HepG2 (cell line): ENCODE results near the gene COPS8. TPM values are rescaled to one million over a fixed set of nuclear protein-coding genes. Genes with fewer than 3 reads are reported as not detected.

ENCODE experiments used
- ATAC-seq: fragments of 200-7000 bp; cut with Tn5 transposase; 3 replicates; pipeline ENCODE4 v1.9.1; 2020; ENCODE audit warnings: mild to moderate bottlenecking, moderate library complexity
- BruUV-seq: library from RNA; stranded (reverse); fragments of 400-500 nt; replicated peaks from 2 replicates; lab custom pipeline; 2021; lab: Mats Ljungman, UMichigan
- CTCF ChIA-PET: fragments of 300-600 bp; formaldehyde crosslinking; extraction: SDS; loops from one replicate; lab custom pipeline; 2021; ENCODE audit warnings: low total read pairs, inconsistent platforms, low intra/inter-chr PET ratio; lab: Yijun Ruan, JAX
- POLR2A ChIA-PET: fragments of 350-600 bp; sonication (Branson Sonifier 250); formaldehyde crosslinking; loops from one replicate; lab custom pipeline; 2020; ENCODE audit warnings: antibody characterized with exemption, inconsistent platforms; lab: Yijun Ruan, JAX
- DNase-seq: peaks from one replicate; pipeline ENCODE4 v3.0.0-alpha.2; 2015; ENCODE audit warnings: low spot score
- FAIRE-seq: peaks from 3 replicates; lab custom pipeline; 2011; peaks lifted over from hg19 to GRCh38; lab: Jason Lieb, UNC
- H2AFZ ChIP-seq: one replicate; pipeline ENCODE4 v1.6.1; 2011; ENCODE audit warnings: low read length, inconsistent platforms
- H3K27ac ChIP-seq: fragments of 300-600 bp; 3 replicates; pipeline ENCODE4 v1.8.0; 2011; ENCODE audit warnings: mixed run types, mild to moderate bottlenecking, mixed read lengths, low read length, inconsistent platforms; ENCODE audit not compliant: insufficient read depth; ENCODE audit errors: extremely low read length
- H3K27me3 ChIP-seq, 2 experiments: fragments of 200-600 bp in 1 of 2; 2 replicates in 1 of 2; 3 replicates in 1 of 2; pipeline versions ENCODE4 v1.6.0 to v1.8.0; 2011; ENCODE audit warnings: low read length in 2 of 2, mild to moderate bottlenecking in 2 of 2, moderate library complexity in 2 of 2, inconsistent platforms in 1 of 2; ENCODE audit not compliant: insufficient read depth in 2 of 2, control insufficient read depth in 1 of 2
- H3K36me3 ChIP-seq, 2 experiments: fragments of 200-600 bp in 1 of 2; replicated peaks in 1 of 2; 2 replicates in 1 of 2; 3 replicates in 1 of 2; pipeline versions ENCODE4 v1.5.1 to v1.8.0; 2011; ENCODE audit warnings: low read length in 2 of 2, inconsistent platforms in 1 of 2; ENCODE audit not compliant: insufficient read depth in 2 of 2, control insufficient read depth in 1 of 2
- H3K4me1 ChIP-seq: 2 replicates; pipeline ENCODE4 v1.5.1; 2012; ENCODE audit warnings: low read length, inconsistent platforms; ENCODE audit not compliant: insufficient read depth
- H3K4me2 ChIP-seq: 2 replicates; pipeline ENCODE4 v1.6.0; 2011; ENCODE audit warnings: low read depth, low read length, inconsistent platforms
- H3K4me3 ChIP-seq, 3 experiments: fragments of 200-600 bp in 1 of 3; sonication (generic), shearing (Covaris generic) in 1 of 3; replicated peaks in 1 of 3; 2 replicates each; pipeline ENCODE4 v1.5.1; 2011 to 2016; ENCODE audit warnings: low read length in 3 of 3, inconsistent platforms in 2 of 3, low read depth in 2 of 3, mild to moderate bottlenecking in 2 of 3, control low read depth in 1 of 3, mixed read lengths in 1 of 3; ENCODE audit not compliant: insufficient read depth in 1 of 3
- H3K79me2 ChIP-seq: one replicate; pipeline ENCODE4 v1.6.1; 2011; ENCODE audit warnings: low read length, inconsistent platforms; ENCODE audit not compliant: insufficient read depth
- H3K9ac ChIP-seq: 2 replicates; pipeline ENCODE4 v1.6.0; 2011; ENCODE audit warnings: mild to moderate bottlenecking, low read depth, low read length, inconsistent platforms; ENCODE audit not compliant: insufficient read depth
- H3K9me3 ChIP-seq: 2 replicates; pipeline ENCODE4 v1.5.1; 2012; ENCODE audit warnings: mild to moderate bottlenecking, low read length
- H4K20me1 ChIP-seq: 2 replicates; pipeline ENCODE4 v1.6.0; 2011; ENCODE audit warnings: inconsistent platforms, mild to moderate bottlenecking, low read length, moderate library complexity; ENCODE audit not compliant: insufficient read depth
- CENPX ChIP-seq: sonication (generic); formaldehyde crosslinking; IDR thresholded peaks from 2 replicates; pipeline ENCODE4 v1.9.0; 2021; ENCODE audit warnings: mild to moderate bottlenecking, missing genetic modification reagents, moderate library complexity
- HNF4A ChIP-seq: sonication (generic); formaldehyde crosslinking; IDR thresholded peaks from 2 replicates; pipeline ENCODE4 v1.4.0; 2020; ENCODE audit warnings: missing genetic modification reagents
- KLF9 ChIP-seq: IDR thresholded peaks from 2 replicates; pipeline ENCODE4 v1.6.1; 2016; ENCODE audit warnings: low read depth
- MED1 ChIP-seq: sonication (generic); formaldehyde crosslinking; IDR thresholded peaks from 2 replicates; pipeline ENCODE4 v1.4.0; 2020; ENCODE audit warnings: missing genetic modification reagents
- RAD21 ChIP-seq: fragments of 450-650 bp; formaldehyde crosslinking; IDR thresholded peaks from 2 replicates; pipeline ENCODE4 v1.5.0; 2020; ENCODE audit warnings: mild to moderate bottlenecking
- RELA ChIP-seq: sonication (generic); formaldehyde crosslinking; IDR thresholded peaks from 2 replicates; pipeline ENCODE4 v1.4.0; 2020; ENCODE audit warnings: missing genetic modification reagents
- ZNF350 ChIP-seq: sonication (generic); formaldehyde crosslinking; IDR thresholded peaks from 2 replicates; pipeline ENCODE4 v1.4.0; 2020; ENCODE audit warnings: mild to moderate bottlenecking, low read depth, missing genetic modification reagents, borderline replicate concordance
- ZNF367 ChIP-seq: sonication (generic); formaldehyde crosslinking; IDR thresholded peaks from 2 replicates; pipeline ENCODE4 v1.4.0; 2020; ENCODE audit warnings: missing genetic modification reagents, borderline replicate concordance
- ZNF557 ChIP-seq: sonication (generic); formaldehyde crosslinking; IDR thresholded peaks from 2 replicates; pipeline ENCODE4 v1.4.0; 2020; ENCODE audit warnings: missing genetic modification reagents
- ZNF788 ChIP-seq: sonication (generic); formaldehyde crosslinking; IDR thresholded peaks from 2 replicates; pipeline ENCODE4 v1.5.0; 2020; ENCODE audit warnings: mild to moderate bottlenecking, missing genetic modification reagents, borderline replicate concordance
- WGBS: methylation state at CpG from one replicate; pipeline ENCODE4 v1.1.6; 2017; ENCODE audit warnings: low lambda C conversion rate; 5-methylcytosine and 5-hydroxymethylcytosine counted together
- in situ Hi-C: cut with HindIII; loops from 2 replicates; pipeline ENCODE4 v1.10.0; 2017; ENCODE audit warnings: low pct_unique_long_range_greater_than_20kb; ENCODE audit not compliant: extremely low pct_ligation_motif_present
- intact Hi-C: fragments of 100-400 bp; cut with micrococcal nuclease; formaldehyde crosslinking; loops from one replicate; pipeline ENCODE4 v1.10.0; 2022; ENCODE audit not compliant: unreplicated experiment
- polyA plus RNA-seq, 8 experiments: library from polyadenylated mRNA; depleted of rRNA in 3 of 8; stranded (reverse) in 7 of 8; unstranded in 1 of 8; fragments of >200 nt; fragmentation: Illumina TruSeq in 4 of 8; extraction: Trizol in 4 of 8; gene quantifications; 2 replicates each; pipeline versions ENCODE4 v1.2.1 to v1.2.3, GENCODE V29; 2011 to 2016; ENCODE audit warnings: low read depth in 4 of 8, missing spikeins in 1 of 8, mixed read lengths in 1 of 8; ENCODE audit not compliant: insufficient read depth in 1 of 8
- total RNA-seq, 5 experiments: library from RNA; depleted of rRNA; stranded (reverse); fragments of >200 nt; fragmentation: Illumina TruSeq; extraction: Trizol; gene quantifications; 2 replicates each; pipeline ENCODE4 v1.2.3, GENCODE V29; 2016; ENCODE audit warnings: low read depth in 1 of 5
- TF ChIP-seq, protein P1 (sequence below): sonication (generic); formaldehyde crosslinking; IDR thresholded peaks from 2 replicates; pipeline ENCODE4 v1.4.0; 2020; ENCODE audit warnings: mild to moderate bottlenecking, missing genetic modification reagents
- TF ChIP-seq, protein P2 (sequence below): sonication (generic); formaldehyde crosslinking; IDR thresholded peaks from 2 replicates; pipeline ENCODE4 v1.4.0; 2020; ENCODE audit warnings: missing genetic modification reagents
- TF ChIP-seq, protein P3 (sequence below): sonication (generic); formaldehyde crosslinking; IDR thresholded peaks from 2 replicates; pipeline ENCODE4 v1.5.1; 2020; ENCODE audit warnings: mild to moderate bottlenecking, missing genetic modification reagents, borderline replicate concordance

The COPS8 gene
- total and polyA plus RNA-seq, 2 of the 13 experiments (the other 11 are each of a cell fraction or from before 2014, with no cell fraction given): 86.3 to 96.6 TPM

DNA sequence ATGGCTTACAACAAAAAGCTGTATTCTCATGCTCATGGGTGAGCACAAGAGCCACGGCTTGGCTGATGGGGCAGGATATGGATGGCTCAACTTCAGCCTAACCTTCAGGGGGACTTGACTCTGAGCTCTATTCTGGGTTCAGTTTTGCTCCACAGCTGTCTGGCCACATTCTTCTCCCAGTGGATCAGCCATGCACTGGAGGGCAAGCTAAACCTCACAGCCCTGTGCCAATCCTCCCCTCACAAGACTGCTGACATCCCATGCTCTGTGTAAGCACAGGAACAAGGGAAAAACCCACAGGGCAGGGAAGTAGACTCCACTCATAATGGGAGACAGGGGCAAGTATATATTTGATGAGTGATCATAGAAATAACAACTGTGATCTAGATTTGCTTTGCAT lies 35.6 kb downstream of the COPS8 start:
- Histone ChIP-seq H3K9ac (no peak overlapping the region), H3K4me1 (peaks cover 11% of the 10 kb centered on the region), H3K4me3 (no peak overlapping the region), H2AFZ (no peak overlapping the region), H3K27ac (no peak overlapping the region), H3K9me3 (no peaks in the 10 kb centered on the region), H3K79me2 (no peaks in the 10 kb centered on the region), H3K36me3 (no peaks in the 10 kb centered on the region), H3K27me3 (no peaks in the 10 kb centered on the region), H4K20me1 (no peaks in the 10 kb centered on the region), H3K4me2 (no peak overlapping the region)
- in situ Hi-C loops: no loop called here
- ChIA-PET POLR2A (no interaction called here), CTCF (interaction anchor here (1.3 to 2.1 kb wide), 2 partner anchors 11 to 391 kb away, joined by 3 to 7 read pairs; no protein-coding TSS in a partner anchor)
- no TSS peak for BruUV-seq
- 7% methylated on average over 1 of the region's 1 CpG for WGBS
- TF ChIP-seq ZNF788 (CRISPR knock-in tag): no peak
- TF ChIP-seq HNF4A: no peak
- TF ChIP-seq, protein P1, sequence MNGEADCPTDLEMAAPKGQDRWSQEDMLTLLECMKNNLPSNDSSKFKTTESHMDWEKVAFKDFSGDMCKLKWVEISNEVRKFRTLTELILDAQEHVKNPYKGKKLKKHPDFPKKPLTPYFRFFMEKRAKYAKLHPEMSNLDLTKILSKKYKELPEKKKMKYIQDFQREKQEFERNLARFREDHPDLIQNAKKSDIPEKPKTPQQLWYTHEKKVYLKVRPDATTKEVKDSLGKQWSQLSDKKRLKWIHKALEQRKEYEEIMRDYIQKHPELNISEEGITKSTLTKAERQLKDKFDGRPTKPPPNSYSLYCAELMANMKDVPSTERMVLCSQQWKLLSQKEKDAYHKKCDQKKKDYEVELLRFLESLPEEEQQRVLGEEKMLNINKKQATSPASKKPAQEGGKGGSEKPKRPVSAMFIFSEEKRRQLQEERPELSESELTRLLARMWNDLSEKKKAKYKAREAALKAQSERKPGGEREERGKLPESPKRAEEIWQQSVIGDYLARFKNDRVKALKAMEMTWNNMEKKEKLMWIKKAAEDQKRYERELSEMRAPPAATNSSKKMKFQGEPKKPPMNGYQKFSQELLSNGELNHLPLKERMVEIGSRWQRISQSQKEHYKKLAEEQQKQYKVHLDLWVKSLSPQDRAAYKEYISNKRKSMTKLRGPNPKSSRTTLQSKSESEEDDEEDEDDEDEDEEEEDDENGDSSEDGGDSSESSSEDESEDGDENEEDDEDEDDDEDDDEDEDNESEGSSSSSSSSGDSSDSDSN: no peak
- TF ChIP-seq ZNF367 (CRISPR knock-in tag): no peak
- no peak for TF ChIP-seq RELA (CRISPR knock-in tag)
- TF ChIP-seq CENPX: no peak
- ATAC-seq: no peak
- FAIRE-seq: no peak
- intact Hi-C loops: no loop called here
- no peak for DNase-seq

DNA sequence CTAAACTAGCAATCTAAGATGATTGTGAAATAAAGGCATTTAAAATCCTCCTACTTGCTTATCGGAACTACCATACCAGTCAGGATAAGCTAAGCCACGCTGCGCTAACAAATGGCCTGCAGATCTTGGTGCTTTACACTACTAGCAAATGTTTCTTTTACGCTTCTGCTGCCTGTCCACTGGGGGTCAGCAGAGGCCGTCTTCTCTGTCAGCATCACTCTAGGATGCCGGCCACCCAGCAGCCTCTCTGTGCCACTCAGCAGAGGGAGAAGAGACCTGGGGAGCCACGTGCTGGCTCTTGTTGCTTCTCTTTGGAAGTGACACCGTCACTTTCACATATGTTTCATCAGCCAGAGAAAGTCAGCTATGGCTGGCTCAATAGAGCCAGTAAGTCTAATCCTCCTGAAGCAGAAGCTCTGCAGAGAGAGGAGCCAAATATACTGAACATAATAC lies 36.6 kb downstream of the COPS8 start:
- in situ Hi-C loops (no loop called here), intact Hi-C loops (no loop called here)
- H3K4me1 ChIP-seq: peaks cover 16% of the 10 kb centered on the region
- 16% methylated on average over 8 of the region's 8 CpGs for WGBS
- BruUV-seq: no TSS peak
- H3K27ac ChIP-seq: no peak overlapping the region
- FAIRE-seq (peak; percentile 71), DNase-seq (peak; percentile 54), ATAC-seq (peak; percentile 88)
- no peaks in the 10 kb centered on the region for H3K36me3 ChIP-seq
- POLR2A ChIA-PET: no interaction called here
- no peak overlapping the region for H3K9ac ChIP-seq
- no peaks in the 10 kb centered on the region for H3K9me3 ChIP-seq
- no peaks in the 10 kb centered on the region for H3K79me2 ChIP-seq
- no peaks in the 10 kb centered on the region for H3K27me3 ChIP-seq
- H4K20me1 ChIP-seq: no peaks in the 10 kb centered on the region
- no peak overlapping the region for H3K4me2 ChIP-seq
- no peak overlapping the region for H2AFZ ChIP-seq
- no peak overlapping the region for H3K4me3 ChIP-seq
- CTCF ChIA-PET: interaction anchor here (1.3 to 2.1 kb wide), 2 partner anchors 10 to 390 kb away, joined by 3 to 7 read pairs; no protein-coding TSS in a partner anchor
- TF ChIP-seq MED1 (CRISPR knock-in tag) (0 out of 2 replicates have a peak, but pooled peaks have one; percentile 17), RAD21 (CRISPR knock-in tag) (peak; percentile 89), ZNF557 (CRISPR knock-in tag) (no peak), KLF9 (CRISPR knock-in tag) (no peak), ZNF350 (CRISPR knock-in tag) (peak; percentile 27; the same call in 1 of the 2 replicates)
- TF ChIP-seq, protein P2, sequence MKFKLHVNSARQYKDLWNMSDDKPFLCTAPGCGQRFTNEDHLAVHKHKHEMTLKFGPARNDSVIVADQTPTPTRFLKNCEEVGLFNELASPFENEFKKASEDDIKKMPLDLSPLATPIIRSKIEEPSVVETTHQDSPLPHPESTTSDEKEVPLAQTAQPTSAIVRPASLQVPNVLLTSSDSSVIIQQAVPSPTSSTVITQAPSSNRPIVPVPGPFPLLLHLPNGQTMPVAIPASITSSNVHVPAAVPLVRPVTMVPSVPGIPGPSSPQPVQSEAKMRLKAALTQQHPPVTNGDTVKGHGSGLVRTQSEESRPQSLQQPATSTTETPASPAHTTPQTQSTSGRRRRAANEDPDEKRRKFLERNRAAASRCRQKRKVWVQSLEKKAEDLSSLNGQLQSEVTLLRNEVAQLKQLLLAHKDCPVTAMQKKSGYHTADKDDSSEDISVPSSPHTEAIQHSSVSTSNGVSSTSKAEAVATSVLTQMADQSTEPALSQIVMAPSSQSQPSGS (CRISPR knock-in tag): no peak
- TF ChIP-seq, protein P3, sequence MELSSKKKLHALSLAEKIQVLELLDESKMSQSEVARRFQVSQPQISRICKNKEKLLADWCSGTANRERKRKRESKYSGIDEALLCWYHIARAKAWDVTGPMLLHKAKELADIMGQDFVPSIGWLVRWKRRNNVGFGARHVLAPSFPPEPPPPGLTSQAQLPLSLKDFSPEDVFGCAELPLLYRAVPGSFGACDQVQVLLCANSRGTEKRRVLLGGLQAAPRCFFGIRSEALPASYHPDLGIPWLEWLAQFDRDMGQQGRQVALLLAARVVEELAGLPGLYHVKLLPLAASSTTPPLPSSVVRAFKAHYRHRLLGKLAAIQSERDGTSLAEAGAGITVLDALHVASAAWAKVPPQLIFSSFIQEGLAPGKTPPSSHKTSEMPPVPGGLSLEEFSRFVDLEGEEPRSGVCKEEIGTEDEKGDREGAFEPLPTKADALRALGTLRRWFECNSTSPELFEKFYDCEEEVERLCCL (CRISPR knock-in tag): no peak
